GM19035 (cell line): ENCODE data around the gene VIL1.

Experiments used
- ATAC-seq: cut with Tn5 transposase; IDR thresholded peaks from one replicate; pipeline ENCODE4 v1.9.1; 2021; ENCODE audit not compliant: unreplicated experiment

Gene VIL1

DNA sequence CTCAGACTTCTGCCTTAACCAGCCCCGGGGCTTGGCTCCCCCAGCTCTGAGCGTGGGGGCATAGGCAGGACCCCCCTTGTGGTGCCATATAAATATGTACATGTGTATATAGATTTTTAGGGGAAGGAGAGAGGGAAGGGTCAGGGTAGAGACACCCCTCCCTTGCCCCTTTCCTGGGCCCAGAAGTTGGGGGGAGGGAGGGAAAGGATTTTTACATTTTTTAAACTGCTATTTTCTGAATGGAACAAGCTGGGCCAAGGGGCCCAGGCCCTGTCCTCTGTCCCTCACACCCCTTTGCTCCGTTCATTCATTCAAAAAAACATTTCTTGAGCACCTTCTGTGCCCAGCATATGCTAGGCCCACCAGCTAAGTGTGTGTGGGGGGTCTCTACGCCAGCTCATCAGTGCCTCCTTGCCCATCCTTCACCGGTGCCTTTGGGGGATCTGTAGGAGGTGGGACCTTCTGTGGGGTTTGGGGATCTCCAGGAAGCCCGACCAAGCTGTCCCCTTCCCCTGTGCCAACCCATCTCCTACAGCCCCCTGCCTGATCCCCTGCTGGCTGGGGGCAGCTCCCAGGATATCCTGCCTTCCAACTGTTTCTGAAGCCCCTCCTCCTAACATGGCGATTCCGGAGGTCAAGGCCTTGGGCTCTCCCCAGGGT is 13.7 kb upstream of the VIL1 start:
- no peak for ATAC-seq

DNA sequence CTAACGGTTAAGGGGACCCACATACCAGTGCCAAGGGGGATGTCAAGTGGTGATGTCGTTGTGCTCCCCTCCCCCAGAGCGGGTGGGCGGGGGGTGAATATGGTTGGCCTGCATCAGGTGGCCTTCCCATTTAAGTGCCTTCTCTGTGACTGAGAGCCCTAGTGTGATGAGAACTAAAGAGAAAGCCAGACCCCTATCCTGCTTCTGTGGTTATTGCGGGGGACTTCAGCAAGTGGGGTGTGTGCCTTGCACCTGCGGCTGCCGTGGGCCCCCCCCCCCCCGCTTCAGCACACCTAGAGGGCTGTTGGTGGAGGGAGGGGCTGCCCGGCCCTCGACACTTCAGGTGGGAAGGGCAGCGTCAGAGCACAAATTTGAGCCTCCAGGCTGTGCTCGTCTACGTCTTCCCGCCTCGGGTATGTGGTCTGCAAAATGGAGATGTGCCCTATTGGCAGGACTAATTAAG is 13.1 kb upstream of the VIL1 start:
- ATAC-seq: no peak

DNA sequence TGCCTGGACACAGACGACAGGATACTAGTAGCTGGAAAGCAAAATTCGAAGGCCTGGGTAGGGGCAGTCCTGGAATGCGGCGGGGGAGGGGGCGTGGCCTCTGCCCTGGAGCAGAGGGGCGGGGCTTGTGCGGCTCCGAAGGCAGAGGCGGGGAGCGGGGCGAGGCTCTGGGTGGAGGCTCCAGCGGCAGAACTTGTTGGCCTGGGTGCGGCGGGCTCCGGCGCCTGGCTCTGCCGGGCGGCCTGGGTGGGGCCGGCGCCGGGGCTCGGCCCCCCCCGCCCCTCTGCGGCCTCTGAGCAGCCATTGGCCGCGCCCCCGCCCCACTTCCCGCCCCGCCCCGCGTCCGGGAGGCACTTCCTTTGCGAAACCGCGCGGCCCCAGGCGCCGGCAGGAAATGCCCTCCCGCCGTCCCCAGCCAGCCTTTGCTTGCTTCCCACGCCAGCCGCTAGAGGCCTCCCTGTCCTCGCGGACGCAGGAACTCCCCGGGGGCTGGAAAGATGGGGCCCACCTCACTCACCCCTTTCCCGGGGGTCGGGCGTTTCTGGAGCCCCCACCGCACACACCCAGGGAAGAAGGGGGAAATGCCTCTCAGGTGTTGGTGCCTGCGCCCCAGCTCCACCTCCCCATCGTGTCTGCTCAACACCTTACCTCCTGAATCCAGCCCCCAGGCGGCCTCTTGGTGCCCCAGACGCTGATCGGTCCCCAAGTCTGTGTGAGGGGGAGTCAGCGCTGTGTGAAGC is 12.5 kb upstream of the VIL1 start:
- peak; percentile 81 for ATAC-seq

DNA sequence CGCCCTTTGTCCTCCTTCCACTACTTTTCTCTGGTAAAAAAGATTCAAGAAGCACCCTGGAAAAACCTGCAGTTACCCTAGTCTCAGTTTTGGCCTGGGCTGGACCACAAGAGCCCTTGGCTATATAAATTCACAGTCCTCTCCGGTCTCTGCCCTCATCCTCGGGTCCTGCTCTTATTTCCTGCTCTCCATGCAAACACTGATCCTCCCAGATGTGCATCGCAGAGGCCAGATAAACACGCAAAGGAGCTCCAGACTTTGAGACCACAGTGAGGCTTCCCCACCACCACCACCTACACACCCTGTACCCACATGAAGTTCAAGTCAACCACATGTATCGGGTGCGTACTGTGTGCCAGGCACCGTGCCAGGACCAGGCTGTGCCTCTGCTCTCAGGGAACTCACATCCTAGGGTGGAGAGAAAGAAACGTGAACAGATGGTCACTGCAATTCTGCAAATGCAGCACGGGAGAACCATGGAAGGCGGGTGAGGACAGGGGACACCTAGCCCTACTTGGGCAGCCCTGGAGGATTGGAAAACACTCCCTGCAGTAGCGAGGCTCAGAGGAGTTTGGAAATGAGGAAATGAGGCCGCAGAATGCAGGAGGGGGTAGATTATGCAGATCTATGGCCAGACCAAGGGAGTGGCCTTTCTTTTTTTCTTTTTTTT is 11.8 kb upstream of the VIL1 start:
- ATAC-seq: peak; percentile 2

DNA sequence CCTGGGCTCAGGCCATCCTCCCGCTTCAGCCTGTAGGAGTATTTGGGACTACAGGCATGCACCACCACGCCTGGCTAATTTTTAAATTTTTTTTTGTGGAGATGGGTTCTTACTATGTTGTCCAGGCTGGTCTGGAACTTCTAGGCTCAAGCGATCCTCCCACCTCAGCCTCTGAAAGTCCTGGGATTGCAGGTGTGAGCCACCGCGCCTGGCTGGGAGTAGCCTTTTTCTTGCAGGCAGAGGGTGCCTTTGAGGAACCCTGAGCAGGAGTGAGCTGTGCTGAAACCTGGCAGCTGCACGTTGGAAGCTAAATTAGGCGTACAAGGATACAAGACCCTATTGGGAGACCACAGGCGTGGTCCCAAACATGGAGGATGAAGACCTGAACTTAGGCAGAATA is 11.2 kb upstream of the VIL1 start:
- no peak for ATAC-seq

DNA sequence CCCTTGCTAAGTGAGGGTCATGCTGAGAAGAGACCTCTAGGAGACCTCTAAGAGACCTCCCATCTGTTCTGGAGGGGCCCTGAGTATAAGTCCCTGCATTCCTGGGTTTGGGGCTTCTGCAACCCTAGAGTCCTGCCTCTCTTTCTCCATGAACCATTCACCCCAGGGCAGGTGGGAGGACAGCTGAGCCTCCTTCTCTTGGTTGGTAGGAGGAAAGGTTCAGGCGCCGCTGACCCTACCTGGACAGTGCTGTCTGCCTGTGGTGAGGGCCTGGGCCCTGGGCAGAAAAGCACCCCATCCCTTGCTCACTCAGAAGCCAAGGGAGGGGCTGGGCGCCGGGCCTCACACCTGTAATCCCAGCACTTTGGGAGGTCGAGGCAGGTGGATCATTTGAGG is 604 bp upstream of the VIL1 start:
- no peak for ATAC-seq

DNA sequence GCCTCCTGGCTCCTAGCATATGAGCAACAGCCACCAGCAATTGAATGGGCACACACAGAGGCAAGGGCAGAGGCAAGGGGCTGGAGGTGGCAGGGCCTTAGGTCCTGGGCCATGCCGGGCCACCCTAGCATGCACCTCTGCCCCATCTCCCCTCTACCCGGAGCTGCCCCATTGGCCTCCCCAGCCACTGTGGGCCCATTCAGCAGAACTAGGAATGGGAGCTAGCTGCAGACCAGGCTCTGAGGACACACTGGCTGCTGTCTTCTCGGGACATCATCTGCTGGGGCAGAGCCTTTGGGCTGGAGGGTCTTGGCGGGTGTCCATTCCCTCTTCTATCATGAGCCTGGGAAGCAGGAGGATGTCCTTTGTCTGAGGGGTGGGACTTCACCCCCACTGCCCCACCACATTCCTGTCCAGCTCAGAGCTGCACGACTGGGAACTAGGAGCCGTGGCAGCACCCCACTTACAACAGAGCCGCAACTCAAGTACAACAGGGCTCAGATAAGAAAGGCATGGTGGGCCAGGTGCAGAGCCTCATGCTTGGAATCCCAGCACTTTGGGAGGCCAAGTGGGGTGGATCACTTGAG is 800 bp downstream of the VIL1 start:
- no peak for ATAC-seq

GRCh38 chr2:218421027-218421426 is 2.1 kb downstream of the VIL1 start:
- ATAC-seq: no peak

DNA sequence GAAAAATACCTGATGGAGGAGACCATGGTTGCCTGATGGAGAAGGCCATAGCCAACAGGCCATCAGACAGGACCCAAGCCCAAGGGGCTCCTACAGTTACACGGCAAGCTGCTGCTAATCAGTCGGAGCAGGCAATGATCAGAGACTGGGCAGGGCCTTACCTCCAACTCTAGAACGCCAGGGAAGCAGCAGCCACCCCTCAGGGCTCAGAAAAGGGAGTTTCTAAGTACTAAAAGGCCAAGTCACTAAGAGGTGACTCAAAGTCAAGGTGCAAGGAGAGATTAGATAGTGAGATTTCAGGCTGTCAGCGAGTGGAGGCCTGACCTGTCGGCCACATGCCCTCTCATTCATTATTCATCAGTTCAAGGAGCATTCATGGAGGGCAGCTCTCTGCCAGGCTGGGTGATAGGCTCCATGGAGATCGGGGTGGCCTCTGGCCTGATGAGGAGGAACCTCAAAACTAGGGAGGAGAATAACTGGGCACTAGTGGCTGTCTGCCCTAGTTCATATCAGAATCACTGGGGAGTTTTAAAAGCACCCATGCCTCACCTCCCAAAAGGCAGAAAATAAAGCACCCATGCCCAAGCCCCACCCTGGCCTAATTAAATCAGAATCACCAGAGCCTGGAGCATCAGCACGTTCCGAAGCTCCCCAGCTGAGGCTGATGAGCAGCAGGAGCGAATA is 3.6 kb downstream of the VIL1 start:
- no peak for ATAC-seq

GRCh38 chr2:218423584-218423983 is 4.7 kb downstream of the VIL1 start:
- no peak for ATAC-seq

GRCh38 chr2:218425531-218425930 is 6.6 kb downstream of the VIL1 start:
- no peak for ATAC-seq

DNA sequence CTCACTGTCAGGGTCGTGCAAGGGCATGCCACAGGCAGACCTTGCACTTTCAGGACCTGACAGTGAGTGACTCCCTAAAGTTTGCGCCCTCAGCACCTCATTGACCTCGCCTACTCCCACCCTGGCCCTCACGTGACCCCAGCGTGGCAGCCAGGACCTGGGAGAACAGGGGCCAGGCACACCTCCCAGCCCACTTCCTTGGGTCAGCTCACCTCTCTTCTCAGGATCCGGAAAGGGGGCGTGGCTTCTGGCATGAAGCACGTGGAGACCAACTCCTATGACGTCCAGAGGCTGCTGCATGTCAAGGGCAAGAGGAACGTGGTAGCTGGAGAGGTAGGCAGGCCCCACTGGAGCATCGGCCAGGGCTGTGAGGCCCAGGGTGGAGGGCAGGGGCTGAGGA is 8.8 kb downstream of the VIL1 start:
- no peak for ATAC-seq

- no peak for ATAC-seq
These were observed 10.1 kb downstream of the VIL1 start for GRCh38 chr2:218428846-218429558.

- ATAC-seq: no peak
These were observed 11.2 kb downstream of the VIL1 start for GRCh38 chr2:218429911-218430692.

- ATAC-seq: no peak
These were observed 11.8 kb downstream of the VIL1 start for GRCh38 chr2:218430721-218431120.

GRCh38 chr2:218431878-218432277 is 13.0 kb downstream of the VIL1 start:
- ATAC-seq: no peak

- ATAC-seq: no peak
These were observed 13.9 kb downstream of the VIL1 start for GRCh38 chr2:218432676-218433365.

DNA sequence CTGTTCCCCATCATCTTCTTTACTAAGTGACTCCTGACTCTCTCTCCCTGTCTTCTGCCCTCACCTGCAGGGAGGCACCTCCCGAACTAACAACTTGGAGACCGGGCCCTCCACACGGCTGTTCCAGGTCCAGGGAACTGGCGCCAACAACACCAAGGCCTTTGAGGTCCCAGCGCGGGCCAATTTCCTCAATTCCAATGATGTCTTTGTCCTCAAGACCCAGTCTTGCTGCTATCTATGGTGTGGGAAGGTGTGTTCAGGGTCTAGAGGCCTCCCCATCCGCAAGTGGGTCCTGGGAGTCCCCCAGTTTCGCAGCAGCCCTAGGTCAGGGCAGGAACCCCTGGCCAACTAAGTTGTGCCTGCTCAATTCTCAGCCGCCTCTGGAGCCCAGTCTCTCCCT is 15.5 kb downstream of the VIL1 start:
- ATAC-seq: no peak
